Right renal cortex interstitium (tissue), 3 donors: Measurements from ENCODE around the gene TENM4. TPM values are rescaled to one million over a fixed set of nuclear protein-coding genes. Genes with fewer than 3 reads are reported as not detected.

Experiments
- DNase-seq, 3 donors: peaks; one replicate each; pipeline ENCODE4 v3.0.0-alpha.2; 2013; ENCODE audit warnings: low read depth in 3 of 3, low spot score in 2 of 3
- polyA plus RNA-seq, 3 donors: library from polyadenylated mRNA; unstranded; fragments of 120-200 nt; gene quantifications; one replicate each; pipeline ENCODE4 v1.2.1, GENCODE V29; 2013; ENCODE audit not compliant: insufficient read length in 3 of 3

The TENM4 gene
- polyA plus RNA-seq, 3 donors: 20.2 to 22.7 (median 21.1) TPM

DNA sequence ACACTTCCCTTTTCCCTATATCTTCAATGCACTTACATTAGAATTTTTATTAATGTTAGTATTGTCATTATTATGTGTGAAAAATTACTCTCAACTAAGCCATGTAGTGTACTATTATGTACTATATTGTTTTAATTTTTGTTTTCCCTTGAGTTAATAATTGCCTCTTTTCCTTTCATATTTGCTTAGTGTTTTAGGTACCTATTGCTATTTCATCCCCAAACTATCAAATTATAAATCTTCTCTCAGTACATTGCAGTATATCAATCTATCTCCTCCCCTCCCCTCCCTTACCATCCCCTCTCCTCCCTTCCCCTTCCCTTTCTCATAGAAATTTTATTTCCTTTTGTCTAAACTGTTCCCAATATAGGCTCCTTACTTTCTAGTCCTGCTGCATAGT lies 12.8 kb upstream of the TENM4 start:
- no peak for DNase-seq

DNA sequence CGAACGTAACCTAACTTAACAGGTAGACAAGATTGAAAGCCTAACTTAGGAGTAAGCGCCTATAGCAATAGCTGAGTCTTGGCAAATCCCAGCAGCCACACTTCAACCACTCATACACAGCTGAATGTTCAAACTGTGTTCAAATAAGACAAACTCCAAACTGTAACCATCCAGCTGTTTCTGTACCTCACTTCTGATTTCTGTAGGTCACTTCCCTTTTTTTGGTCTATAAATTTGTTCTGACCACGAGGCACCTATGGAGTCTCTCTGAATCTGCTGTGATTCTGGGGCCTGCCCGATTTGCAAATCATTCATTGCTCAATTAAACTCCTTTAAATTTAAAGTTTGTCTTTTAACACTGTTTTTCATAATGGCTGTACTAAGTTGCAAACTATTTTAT lies 8.2 kb upstream of the TENM4 start:
- DNase-seq: no peak

DNA sequence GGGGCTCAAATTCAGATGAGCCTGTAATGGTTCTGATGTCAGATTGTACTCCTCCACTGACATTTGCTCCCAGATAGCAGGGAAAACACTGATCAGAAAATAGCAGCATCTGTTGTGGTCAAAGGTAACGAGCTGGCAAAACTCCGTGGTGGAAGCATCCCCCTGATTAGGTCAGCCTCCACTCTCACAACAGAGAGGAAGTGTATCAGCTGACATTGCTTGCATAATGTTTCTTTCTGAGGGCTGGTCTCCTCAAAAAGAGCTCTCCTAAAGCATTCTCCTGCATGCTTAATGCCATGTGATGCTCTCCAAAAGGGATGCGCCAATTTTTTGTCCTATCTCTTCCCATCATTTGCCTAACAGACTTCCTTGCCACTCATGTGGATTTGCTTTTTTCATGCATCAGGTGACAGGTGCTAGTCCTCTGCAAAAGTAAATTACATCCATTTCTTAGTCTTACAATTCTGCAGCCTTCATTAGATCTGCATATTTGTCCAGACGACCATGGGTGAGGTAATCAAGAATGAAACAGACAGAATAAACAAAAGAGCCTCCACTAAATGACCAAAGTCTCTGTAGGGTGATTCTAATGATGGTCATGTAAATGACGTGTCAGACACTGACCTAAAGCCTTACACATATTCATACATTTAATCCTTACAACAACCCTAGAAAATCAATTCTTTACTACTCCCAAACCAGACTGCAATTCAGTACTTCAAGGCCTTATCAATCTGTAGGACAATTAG lies 6.4 kb upstream of the TENM4 start:
- no peak for DNase-seq

DNA sequence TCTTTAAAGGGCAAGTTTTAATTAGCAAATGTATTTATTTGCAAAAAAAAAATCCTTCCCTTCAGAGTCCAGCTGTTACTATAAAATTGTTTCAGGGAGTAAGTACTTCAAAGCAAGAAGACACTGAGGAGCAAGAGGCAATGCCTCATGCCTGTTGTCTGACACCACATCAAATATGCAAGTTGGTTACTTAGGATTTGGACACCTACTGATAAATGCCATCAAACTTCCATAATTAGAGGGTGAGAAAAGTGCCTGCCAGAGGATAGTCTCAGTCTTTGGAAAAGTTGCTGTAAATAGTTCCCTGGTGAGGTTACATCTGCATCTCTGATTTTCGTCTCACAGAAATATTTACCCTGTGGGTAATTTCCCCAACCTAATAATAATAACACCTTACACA lies 4.1 kb upstream of the TENM4 start:
- DNase-seq: no peak

DNA sequence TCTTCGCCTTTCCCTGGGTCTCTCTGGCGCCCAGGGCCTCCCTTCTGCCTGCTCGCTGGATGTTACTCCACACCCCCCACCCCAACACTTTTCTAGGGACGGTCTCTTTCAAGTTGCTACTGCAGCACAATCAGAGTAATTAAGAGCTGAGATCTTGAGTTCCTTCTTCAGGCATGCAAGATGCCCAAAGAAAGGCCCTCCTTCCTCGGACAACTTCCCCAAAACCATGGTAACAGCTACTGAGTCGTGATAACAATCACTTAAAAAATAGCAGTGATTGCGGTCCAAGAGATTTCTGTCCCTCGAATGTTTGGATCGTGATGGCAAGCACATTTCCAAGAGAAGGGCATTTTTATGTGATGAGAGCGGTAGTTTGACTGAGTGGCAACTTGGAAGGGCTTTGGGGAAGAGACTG lies 638 bp upstream of the TENM4 start:
- DNase-seq: peak; percentile 21 to 41 (median 26)

DNA sequence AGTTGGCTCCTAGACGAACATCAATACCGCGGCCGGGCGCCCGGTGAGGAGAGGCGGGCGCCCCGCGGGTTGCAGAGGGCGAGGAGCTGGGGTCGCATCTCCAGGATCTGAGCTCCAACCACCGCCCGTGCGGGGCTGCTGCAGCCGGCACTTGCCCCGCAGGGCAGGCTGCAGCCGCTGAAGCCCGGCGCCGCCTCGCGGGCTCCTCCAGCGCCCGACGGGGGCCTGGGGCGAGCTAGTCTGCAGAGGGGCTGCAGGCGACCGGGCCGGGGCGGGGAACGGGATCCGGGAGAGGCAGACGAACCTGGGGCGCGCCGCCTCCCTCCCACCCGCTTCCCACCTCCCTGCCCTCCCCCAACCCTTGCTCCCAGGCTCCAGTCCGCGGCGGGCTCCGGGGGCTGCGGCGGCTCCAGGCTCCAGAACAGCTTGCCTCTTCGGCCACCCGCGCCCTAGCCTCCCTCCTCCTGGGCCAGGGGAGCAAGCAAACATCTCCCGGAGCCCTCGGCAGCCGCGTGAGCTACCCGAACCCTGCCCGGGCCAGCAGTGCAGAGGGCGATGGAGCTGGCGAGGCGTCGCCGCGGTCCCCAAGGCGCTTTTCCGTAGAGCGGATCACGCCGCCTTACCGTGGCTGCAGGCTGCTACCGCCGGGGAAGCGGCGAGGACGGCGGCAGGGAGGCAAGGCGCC lies 802 bp downstream of the TENM4 start:
- DNase-seq: peak; percentile 27 to 41 (median 32)

DNA sequence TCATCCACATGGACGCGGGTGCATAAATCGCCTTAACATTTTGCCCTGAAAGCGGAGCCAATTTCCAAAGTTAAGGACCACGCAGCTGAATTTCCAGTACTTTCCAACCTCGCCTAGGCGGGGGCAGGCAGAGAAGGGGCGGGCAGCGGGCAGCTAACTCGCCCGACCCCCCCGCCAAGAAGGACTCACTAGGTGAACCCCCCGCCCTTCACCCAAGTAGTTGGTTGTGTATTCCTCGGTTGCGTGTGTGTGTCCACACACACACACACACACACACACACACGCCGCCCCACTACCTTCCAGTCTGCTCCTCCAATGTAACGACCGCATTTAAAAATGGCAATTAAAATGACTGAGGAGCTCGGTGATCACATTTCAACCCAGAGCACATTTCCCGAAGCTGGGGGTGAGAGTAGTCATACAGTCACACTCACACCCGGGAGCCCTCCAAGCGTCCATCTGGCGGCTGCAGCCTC lies 1.4 kb downstream of the TENM4 start:
- DNase-seq: peak in 2 of 3 donors; percentile 37 to 38

DNA sequence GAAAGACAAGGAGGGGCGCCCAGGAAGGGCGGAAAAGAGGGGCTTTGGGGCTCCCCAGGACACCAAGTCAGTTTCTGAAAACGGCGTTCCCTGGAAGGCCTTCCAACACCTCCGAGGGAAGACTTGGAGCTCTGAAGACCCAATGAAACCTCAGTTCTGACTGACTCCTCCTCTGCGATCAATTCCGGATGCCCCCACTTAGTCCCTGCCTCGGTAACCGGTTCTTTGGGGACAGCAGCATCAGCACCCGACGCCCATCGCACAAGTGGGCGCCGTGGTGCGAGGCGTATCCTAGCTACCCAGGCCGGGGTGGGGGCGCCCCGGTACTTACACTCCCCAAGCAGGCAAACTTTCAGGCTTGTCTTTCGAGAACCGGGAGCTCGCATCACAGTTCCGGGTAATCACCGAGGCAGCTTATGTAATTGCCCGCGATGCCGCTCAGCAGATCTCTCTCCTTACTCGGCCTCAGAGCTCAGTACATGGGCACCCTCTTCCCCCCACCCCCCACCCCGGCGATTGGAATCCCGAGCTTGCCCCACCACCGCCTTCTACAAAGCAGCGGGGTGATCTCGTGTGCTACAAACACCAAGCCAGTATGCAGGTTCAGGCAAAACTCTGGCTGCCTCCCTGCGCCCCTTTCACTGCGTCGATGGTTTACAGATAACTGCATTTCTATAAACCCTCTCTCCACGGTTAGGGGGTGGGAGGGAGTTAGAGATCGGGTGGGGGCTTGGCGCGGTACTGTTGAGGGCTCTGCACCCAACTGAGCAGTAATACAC lies 2.0 kb downstream of the TENM4 start:
- DNase-seq: peak in 2 of 3 donors; percentile 5 to 16

DNA sequence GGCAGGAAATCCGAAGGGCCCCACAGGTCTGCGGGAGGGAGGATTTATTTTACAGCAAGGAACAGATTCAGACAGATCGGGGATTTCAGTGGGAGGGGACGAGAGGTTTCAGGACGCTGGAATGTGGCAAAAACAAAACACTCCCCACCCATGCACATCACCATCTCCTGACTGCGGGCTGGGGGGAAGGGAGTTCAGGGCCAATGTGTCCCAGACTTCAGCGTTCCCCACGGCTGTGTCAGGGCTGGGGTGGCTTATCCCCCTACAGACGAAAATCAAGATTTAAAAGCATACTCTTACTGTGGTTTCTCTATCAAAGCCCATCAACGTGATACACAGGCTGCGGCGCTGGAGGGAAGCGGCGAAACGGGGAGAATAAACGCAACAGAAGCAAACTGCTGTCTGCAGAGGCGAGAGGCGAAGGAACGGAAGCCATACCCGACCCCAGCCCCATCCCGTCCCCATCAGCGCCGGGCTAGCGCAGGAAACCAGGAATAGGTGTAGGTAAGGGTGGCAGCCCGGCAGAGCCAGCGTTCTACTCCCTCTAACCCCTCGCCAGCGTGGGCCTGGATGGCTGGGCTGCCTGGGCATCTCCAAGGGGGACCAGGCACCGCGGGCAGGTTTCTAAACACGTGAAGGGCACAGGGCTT lies 2.7 kb downstream of the TENM4 start:
- peak in 2 of 3 donors; percentile 15 to 21 for DNase-seq

DNA sequence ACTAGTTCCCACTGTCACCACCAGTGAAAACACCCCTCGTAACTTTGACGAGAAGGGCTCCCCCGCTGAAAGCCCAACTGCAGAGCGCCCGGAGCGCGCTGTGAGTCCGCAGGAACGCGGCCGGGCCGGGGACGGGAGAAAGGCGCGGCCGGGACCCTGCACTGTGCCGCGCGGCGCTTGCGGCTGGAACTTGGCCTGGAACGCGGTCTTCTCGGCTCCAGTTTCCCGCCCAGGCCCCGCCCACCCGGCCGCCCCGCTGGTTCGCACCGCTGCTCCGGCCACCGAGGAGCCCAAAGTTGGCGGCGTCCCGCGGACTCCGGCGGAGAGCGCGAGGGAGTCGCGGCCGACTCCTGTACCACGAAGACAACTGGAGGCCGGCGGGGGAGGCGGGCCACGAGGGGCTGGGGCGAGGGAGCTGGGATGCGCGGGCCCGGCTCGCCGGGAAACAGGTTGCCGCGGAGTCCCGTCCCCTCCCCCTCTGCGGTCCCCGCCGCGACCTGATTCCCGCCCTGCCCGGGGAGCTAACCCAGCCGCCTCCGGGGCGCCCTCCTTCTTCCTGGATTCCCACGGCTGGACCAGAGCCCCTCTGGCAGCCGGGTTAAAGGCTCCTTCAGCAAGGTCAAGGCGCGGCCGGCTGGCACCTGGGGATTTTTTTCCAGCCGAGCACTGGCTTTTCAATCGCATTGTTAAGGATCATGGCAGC lies 3.4 kb downstream of the TENM4 start:
- peak in 2 of 3 donors; percentile 63 to 67 for DNase-seq

DNA sequence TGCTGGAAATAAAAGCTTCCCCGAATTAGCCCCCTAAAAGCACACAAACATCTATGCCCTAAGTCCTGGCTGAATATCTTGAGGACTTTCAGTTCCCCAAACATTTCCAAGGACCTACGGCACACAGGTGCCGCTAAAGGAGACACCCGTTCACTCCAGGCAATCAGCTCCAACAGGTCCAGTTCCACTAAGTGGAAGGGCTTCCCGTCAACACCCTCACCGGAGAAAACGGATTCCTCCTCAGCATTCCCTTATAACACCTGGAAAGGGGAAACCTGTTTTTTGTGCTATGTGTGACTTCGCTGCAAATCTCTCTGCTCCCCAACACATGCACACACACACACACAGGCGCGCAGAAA lies 3.9 kb downstream of the TENM4 start:
- DNase-seq: no peak

DNA sequence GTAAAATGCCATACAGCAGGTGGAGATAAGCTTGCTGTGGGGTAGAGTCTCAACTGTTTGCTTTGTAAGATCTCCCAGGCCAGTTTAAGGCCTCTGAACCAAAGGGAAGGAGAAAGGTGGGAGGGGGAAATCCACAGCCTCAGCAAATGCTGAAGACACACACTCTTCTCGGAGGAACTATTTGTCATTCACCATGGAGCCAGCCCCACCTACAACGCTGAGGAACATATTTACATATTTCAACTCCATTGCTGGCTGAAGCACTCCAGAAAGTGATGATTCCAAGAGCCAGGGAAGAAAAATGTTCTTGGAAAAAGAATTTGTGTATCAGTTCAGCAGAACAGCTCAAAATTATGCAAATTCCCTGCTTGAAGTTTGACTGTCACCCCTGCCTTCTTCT lies 6.5 kb downstream of the TENM4 start:
- DNase-seq: no peak

DNA sequence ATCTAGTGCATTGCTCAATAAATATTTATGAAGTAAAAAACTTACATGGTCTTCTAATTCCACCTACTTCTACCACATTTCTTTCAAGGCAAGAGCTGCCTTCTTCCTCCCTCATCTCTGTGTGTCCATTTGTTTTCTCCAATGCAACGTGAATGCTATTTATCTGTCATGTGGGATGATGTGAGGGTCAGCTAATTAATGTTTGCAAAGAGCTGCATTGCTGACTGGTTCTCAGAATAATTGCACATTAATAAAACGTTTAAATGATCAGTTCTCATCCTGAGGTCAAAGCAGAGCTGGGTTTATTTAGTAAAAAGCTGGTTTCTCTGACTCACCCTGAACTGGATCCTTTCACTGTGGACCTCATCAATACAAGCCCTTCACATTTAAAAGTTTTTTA lies 8.7 kb downstream of the TENM4 start:
- DNase-seq: no peak

DNA sequence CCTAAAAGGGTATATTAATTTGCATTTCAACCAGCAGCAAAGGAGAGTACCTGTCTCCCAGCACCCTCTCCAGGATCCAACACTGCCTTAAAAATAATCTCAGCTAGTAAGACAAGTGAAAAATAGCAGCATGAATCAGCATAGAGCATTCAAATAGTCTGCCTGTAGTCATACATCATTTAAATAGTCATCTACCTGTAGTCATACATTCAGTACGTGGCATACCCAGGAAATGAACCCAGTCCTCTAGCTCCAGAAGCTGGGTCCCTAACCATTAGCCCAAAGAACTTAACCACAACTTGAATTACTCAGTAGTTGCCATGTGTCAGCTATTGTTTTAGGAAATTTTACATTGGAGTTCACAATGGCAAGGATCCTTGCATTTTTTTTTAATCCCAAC lies 9.3 kb downstream of the TENM4 start:
- no peak for DNase-seq

DNA sequence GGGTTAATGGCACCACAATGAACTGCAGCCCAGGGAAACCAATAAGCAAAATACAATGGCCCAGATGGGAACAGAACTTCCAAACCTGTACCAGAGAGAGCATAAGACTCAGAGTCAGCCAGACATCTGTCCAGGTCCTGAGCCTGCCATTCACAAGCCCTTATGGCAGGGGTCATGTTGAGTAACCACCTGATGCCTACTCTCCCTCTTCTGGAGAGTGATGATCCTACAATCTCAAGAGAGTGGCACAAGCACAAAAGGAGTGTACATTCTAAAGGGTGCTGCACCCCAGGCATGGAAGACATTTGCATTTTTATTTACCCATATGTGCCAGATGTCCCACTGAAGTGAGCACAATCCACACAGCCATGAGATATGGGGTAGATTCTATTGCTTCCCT lies 10.6 kb downstream of the TENM4 start:
- DNase-seq: no peak

DNA sequence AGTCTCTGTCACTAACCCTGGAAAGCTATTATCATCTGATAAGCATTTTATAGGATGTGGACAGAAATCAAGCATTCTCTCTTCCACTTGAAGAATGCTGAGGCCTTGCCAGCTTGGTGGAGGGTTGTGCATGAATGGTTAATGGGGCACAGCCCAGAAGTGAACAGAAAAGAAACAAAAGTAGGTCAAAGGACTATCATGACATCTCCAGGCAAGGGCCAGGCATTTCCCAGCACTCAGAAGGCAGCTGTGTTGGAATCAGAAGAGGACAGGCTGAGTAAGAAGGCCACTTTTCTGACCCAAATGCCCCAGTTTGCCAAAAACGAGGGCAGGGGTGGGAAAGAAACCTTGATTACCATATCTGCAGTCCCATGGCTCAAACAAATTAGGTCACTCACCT lies 12.4 kb downstream of the TENM4 start:
- DNase-seq: no peak

DNA sequence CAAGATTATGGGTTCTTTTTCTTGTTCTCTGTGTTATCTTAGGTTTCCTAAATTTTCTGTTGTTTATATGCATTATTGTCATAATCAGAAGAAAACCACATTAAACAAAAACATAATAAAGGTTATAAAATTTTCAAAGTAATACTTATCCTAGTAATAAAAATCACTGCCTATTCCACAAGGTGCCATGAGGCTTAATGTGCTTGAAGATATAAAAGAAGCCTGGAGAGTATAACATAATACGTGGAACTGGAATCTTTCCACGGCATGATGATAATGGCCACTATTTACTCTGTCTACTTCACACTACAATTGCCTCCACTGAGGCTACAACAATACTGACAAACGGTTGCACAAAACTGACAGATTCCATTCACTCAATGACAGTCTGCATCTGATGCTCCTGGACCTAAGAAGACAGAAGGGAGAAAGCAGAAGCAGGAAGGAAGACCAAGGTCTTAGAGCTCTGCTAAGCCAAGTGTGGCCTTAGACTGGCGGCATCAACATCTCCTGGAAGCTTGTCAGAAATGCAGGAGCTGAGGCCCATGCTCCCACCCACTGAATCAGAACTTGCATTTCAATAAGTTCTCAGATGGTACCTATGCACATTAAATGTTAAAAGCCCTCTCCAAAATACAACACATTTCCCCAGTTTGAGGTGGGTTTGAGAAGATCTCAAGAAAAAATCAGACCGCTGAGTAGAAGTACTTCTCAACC lies 13.1 kb downstream of the TENM4 start:
- DNase-seq: no peak

DNA sequence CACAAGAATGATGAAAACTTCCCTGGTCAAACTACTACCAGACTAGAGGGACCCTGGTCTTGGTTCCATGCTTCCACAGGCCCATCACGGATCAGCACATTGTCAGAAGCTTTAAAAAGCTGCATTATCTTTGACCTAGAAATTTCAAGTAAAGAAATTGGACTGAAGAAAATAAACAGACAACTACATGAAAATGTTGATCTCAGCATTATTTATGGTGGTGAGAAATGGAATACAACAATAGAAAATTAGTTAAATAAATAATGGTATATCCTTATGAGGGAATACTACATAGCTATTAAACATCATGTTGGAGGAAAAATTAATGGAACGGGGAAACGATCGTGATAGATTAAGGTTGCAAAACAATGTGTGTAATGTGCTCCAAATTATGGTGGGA lies 13.7 kb downstream of the TENM4 start:
- DNase-seq: no peak

DNA sequence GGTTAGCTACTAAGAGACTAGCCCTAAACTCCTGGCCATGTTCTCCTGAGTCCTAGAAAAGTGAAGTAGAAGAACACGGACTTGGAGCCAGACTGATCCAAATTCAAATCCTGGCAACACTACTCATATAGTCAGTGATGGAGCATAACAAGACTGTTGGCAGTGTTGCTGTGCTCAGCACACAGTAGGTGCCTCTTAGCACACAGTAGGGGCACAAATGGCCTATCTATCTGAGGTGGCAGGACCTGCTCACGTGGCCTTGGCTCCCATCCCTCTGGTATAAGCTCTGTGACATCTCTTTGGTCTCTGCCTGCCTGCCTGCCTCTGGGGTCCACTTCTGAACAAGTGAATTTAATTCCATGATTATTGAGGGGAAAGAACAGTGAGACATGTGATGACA lies 15.4 kb downstream of the TENM4 start:
- DNase-seq: no peak

DNA sequence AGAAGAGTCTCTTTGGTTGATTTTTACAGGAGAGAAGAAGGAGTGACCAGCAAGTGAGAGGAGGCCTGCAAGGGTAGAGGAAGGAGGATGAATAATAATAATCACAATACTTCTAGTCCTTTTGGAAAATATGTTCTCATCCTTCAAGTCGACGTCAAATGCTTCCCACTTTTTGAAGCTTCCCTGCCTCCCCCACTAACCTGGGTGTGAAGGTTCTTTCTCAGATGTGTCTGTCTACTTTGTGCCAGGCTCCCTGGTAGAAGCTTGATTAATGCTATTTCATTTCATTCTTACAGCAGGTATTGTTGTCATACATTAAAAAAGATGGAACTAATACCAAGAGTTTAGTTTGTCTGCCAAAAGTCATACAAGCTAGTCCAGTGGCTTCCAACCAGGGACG lies 17.1 kb downstream of the TENM4 start:
- no peak for DNase-seq
